ENCODE data around the gene FADS1. TPM values are rescaled to one million over a fixed set of nuclear protein-coding genes. Genes with fewer than 3 reads are reported as not detected.

Gene FADS1
- total RNA-seq, 1 experiment from 2014 or later, result 105 TPM

GRCh38 chr11:61833471-61833870, 16.7 kb upstream of the FADS1 start:
- CTCF ChIA-PET, result interaction anchor here (1.1 to 2.3 kb wide), 10 partner anchors 17 to 275 kb away, joined by 3 to 25 read pairs (median 6); partner anchors contain the start of gene FADS1
- Mint-ChIP-seq H3K4me3 (no peak overlapping the region), H3K27ac (peak overlapping the region; percentile 98), H3K4me1 (peaks cover 72% of the 10 kb centered on the region), H3K27me3 (ENCODE audit: low read depth) (no peaks in the 10 kb centered on the region), H3K9me3 (no peaks in the 10 kb centered on the region), H3K36me3 (peaks cover 18% of the 10 kb centered on the region)
- DNase-seq (ENCODE audit: low spot score), result no peak
- ATAC-seq, result no peak
- TF ChIP-seq ATF1 (CRISPR knock-in tag; IDR thresholded peaks at IDR 0.05) (no peak), ATF3 (CRISPR knock-in tag; conservative IDR thresholded peaks at IDR 0.05) (no peak), MAX (CRISPR knock-in tag; IDR thresholded peaks at IDR 0.05) (no peak), HMGXB4 (CRISPR knock-in tag; IDR thresholded peaks at IDR 0.05) (no peak), ZNF512 (CRISPR knock-in tag; IDR thresholded peaks at IDR 0.05; ENCODE audit: borderline replicate concordance) (no peak), ZNF219 (CRISPR knock-in tag; IDR thresholded peaks at IDR 0.05; ENCODE audit: borderline replicate concordance) (no peak)
- POLR2A ChIA-PET, result interaction anchor here (1.3 to 1.8 kb wide), 2 partner anchors 16 to 18 kb away, joined by 4 to 20 read pairs; no protein-coding TSS in a partner anchor

GRCh38 chr11:61832754-61833153, 16.0 kb upstream of the FADS1 start:
- peaks cover 72% of the 10 kb centered on the region for H3K4me1 Mint-ChIP-seq
- peaks cover 12% of the 10 kb centered on the region for H3K36me3 Mint-ChIP-seq
- ATAC-seq, result no peak
- POLR2A ChIA-PET, result interaction anchor here (6.5 kb wide), 1 partner anchor 17 kb away, joined by 66 read pairs; the partner anchor contains the start of gene FADS1
- H3K4me3 Mint-ChIP-seq, result no peak overlapping the region
- CTCF ChIA-PET, result interaction anchor here (1.9 to 2.3 kb wide), 3 partner anchors 16 to 66 kb away, joined by 8 to 25 read pairs (median 10); partner anchors contain the start of gene FADS1
- H3K9me3 Mint-ChIP-seq, result no peaks in the 10 kb centered on the region
- peak overlapping the region; percentile 98 for H3K27ac Mint-ChIP-seq
- TF ChIP-seq ZNF138 (CRISPR knock-in tag; conservative IDR thresholded peaks at IDR 0.05), result no peak
- no peak for TF ChIP-seq TEAD4 (CRISPR knock-in tag; IDR thresholded peaks at IDR 0.05)
- no peak for TF ChIP-seq AFF4 (CRISPR knock-in tag; IDR thresholded peaks at IDR 0.05; ENCODE audit: borderline replicate concordance)
- no peak for DNase-seq (ENCODE audit: low spot score)
- no peaks in the 10 kb centered on the region for H3K27me3 Mint-ChIP-seq (ENCODE audit: low read depth)

- Mint-ChIP-seq H3K27me3 (ENCODE audit: low read depth) (no peaks in the 10 kb centered on the region), H3K9me3 (no peaks in the 10 kb centered on the region), H3K36me3 (peaks cover 7% of the 10 kb centered on the region), H3K4me3 (no peak overlapping the region; the same call in 1 of the 2 replicates), H3K4me1 (peaks cover 72% of the 10 kb centered on the region), H3K27ac (peak overlapping the region; percentile 97)
- ChIA-PET CTCF (interaction anchor here (2.0 to 4.7 kb wide), 2 partner anchors 17 to 35 kb away, joined by 8 to 28 read pairs; no protein-coding TSS in a partner anchor), POLR2A (interaction anchor here (6.5 kb wide), 1 partner anchor 17 kb away, joined by 66 read pairs; the partner anchor contains the start of gene FADS1)
- ATAC-seq, result no peak
- DNase-seq (ENCODE audit: low spot score), result no peak
- TF ChIP-seq IRF2 (CRISPR knock-in tag; IDR thresholded peaks at IDR 0.05; ENCODE audit: borderline replicate concordance, low read depth) (no peak), E2F1 (CRISPR knock-in tag; IDR thresholded peaks at IDR 0.05) (no peak), MLX (CRISPR knock-in tag; IDR thresholded peaks at IDR 0.05) (no peak), RORB (CRISPR knock-in tag; IDR thresholded peaks at IDR 0.05) (no peak), ZNF219 (CRISPR knock-in tag; IDR thresholded peaks at IDR 0.05; ENCODE audit: borderline replicate concordance) (no peak), TP53 (CRISPR knock-in tag; IDR thresholded peaks at IDR 0.05) (no peak), SMAD3 (CRISPR knock-in tag; IDR thresholded peaks at IDR 0.05; ENCODE audit: borderline replicate concordance) (no peak), ATF6 (CRISPR knock-in tag; IDR thresholded peaks at IDR 0.05) (no peak)
Measured at GRCh38 chr11:61832207-61832606, 15.4 kb upstream of the FADS1 start.
